H1 (cell line): Measurements from ENCODE around the gene YIPF2. TPM values are rescaled to one million over a fixed set of nuclear protein-coding genes. Genes with fewer than 3 reads are reported as not detected.

Experiments used
- CTCF ChIA-PET: fragments of 300-600 bp; sonication (Branson Sonifier 250); formaldehyde crosslinking; loops from one replicate; lab custom pipeline; 2021; ENCODE audit not compliant: partially characterized antibody; lab: Charles Lee
- POLR2A ChIA-PET: fragments of 300-600 bp; sonication (Branson Sonifier 250); formaldehyde crosslinking; loops from one replicate; lab custom pipeline; 2021; ENCODE audit warnings: inconsistent platforms; ENCODE audit not compliant: partially characterized antibody; lab: Charles Lee
- DNase-seq, 2 experiments: peaks; one replicate each; pipeline versions ENCODE4 v3.0.0 to v3.0.0-alpha.2; 2010 to 2022; ENCODE audit warnings: low spot score in 2 of 2, low read depth in 1 of 2, mixed read lengths in 1 of 2
- FAIRE-seq: peaks from 2 replicates; lab custom pipeline; 2011; peaks lifted over from hg19 to GRCh38; lab: Jason Lieb, UNC
- H2AFZ ChIP-seq: 2 replicates; pipeline ENCODE4 v1.8.1; 2012; ENCODE audit warnings: low read length, inconsistent platforms
- H2AK5ac ChIP-seq: 2 replicates; pipeline ENCODE4 v1.6.1; 2013; ENCODE audit warnings: low read depth, low read length
- H2BK120ac ChIP-seq: replicated peaks from 2 replicates; pipeline ENCODE3; 2013; ENCODE audit warnings: low read depth, low read length, inconsistent platforms
- H2BK12ac ChIP-seq: 2 replicates; pipeline ENCODE4 v1.6.1; 2013; ENCODE audit warnings: low read depth, low read length
- H2BK15ac ChIP-seq: 2 replicates; pipeline ENCODE4 v1.6.1; 2013; ENCODE audit warnings: low read length
- H2BK20ac ChIP-seq: 2 replicates; pipeline ENCODE4 v1.6.1; 2013; ENCODE audit warnings: low read length
- H2BK5ac ChIP-seq: 2 replicates; pipeline ENCODE4 v1.6.1; 2013; ENCODE audit warnings: low read depth, low read length
- H3K14ac ChIP-seq: 2 replicates; pipeline ENCODE4 v1.6.1; 2013; ENCODE audit warnings: inconsistent platforms; ENCODE audit not compliant: insufficient read length
- H3K18ac ChIP-seq: 2 replicates; pipeline ENCODE4 v1.6.1; 2013; ENCODE audit warnings: low read length; ENCODE audit errors: extremely low read depth
- H3K23ac ChIP-seq: 2 replicates; pipeline ENCODE4 v1.6.1; 2013; ENCODE audit warnings: inconsistent platforms; ENCODE audit not compliant: insufficient read length
- H3K23me2 ChIP-seq: 2 replicates; pipeline ENCODE4 v1.6.1; 2013; ENCODE audit warnings: low read depth, low read length
- H3K27ac ChIP-seq: 2 replicates; pipeline ENCODE4 v1.6.1; 2011; ENCODE audit warnings: low read depth, low read length, inconsistent platforms
- H3K27me3 ChIP-seq, 4 experiments: replicated peaks in 1 of 4; 1 replicate in 1 of 4; 2 replicates in 3 of 4; pipeline versions ENCODE4 v1.6.1 to v1.8.1; 2011 to 2013; ENCODE audit warnings: low read length in 3 of 4, mild to moderate bottlenecking in 3 of 4, inconsistent platforms in 2 of 4, mixed read lengths in 2 of 4, moderate library complexity in 1 of 4; ENCODE audit not compliant: control insufficient read depth in 3 of 4, insufficient read depth in 3 of 4; ENCODE audit errors: extremely low read depth in 1 of 4
- H3K36me3 ChIP-seq, 4 experiments: 2 replicates each; pipeline versions ENCODE4 v1.6.1 to v1.8.1; 2011 to 2013; ENCODE audit warnings: mild to moderate bottlenecking in 4 of 4, low read length in 3 of 4, moderate library complexity in 2 of 4, control low read depth in 1 of 4, inconsistent platforms in 1 of 4; ENCODE audit not compliant: insufficient read depth in 4 of 4, control insufficient read depth in 2 of 4
- H3K4ac ChIP-seq: replicated peaks from 2 replicates; pipeline ENCODE3; 2013; ENCODE audit warnings: low read length, low read depth, mixed read lengths, inconsistent platforms; ENCODE audit not compliant: insufficient read length
- H3K4me1 ChIP-seq, 4 experiments: replicated peaks in 1 of 4; 1 replicate in 1 of 4; 2 replicates in 3 of 4; pipeline versions ENCODE4 v1.6.1 to v1.8.1; 2011 to 2013; ENCODE audit warnings: low read length in 3 of 4, inconsistent platforms in 2 of 4, mixed read lengths in 1 of 4; ENCODE audit not compliant: insufficient read depth in 4 of 4, control insufficient read depth in 3 of 4
- H3K4me2 ChIP-seq, 2 experiments: 2 replicates each; pipeline versions ENCODE4 v1.6.1 to v1.8.1; 2011 to 2013; ENCODE audit warnings: low read depth in 2 of 2, low read length in 2 of 2, control low read depth in 1 of 2, inconsistent platforms in 1 of 2, mild to moderate bottlenecking in 1 of 2; ENCODE audit not compliant: insufficient read depth in 1 of 2
- H3K4me3 ChIP-seq, 4 experiments: fragments of 200-600, 300-600 bp in 1 of 4; sonication (generic), shearing (Covaris generic), sonication (Bioruptor Twin) in 1 of 4; 2 replicates each; pipeline versions ENCODE4 v1.5.1 to v1.8.1; 2011 to 2016; ENCODE audit warnings: low read length in 4 of 4, low read depth in 3 of 4, control low read depth in 2 of 4, inconsistent platforms in 2 of 4, mild to moderate bottlenecking in 2 of 4, mixed read lengths in 1 of 4, moderate library complexity in 1 of 4; ENCODE audit not compliant: insufficient read depth in 2 of 4; ENCODE audit errors: extremely low read depth in 1 of 4
- H3K56ac ChIP-seq: replicated peaks from 2 replicates; pipeline ENCODE3; 2013; ENCODE audit warnings: low read depth, mild to moderate bottlenecking, mixed read lengths, low read length, inconsistent platforms; ENCODE audit not compliant: insufficient read length
- H3K79me1 ChIP-seq: 2 replicates; pipeline ENCODE4 v1.6.1; 2013; ENCODE audit warnings: low read depth, low read length, control low read depth
- H3K79me2 ChIP-seq, 2 experiments: 2 replicates each; pipeline versions ENCODE4 v1.6.1 to v1.8.1; 2012 to 2013; ENCODE audit warnings: low read length in 2 of 2, mild to moderate bottlenecking in 2 of 2, inconsistent platforms in 1 of 2; ENCODE audit not compliant: insufficient read depth in 2 of 2, control insufficient read depth in 1 of 2
- H3K9ac ChIP-seq, 4 experiments: replicated peaks in 1 of 4; 1 replicate in 1 of 4; 2 replicates in 3 of 4; pipeline versions ENCODE4 v1.6.1 to v1.8.1; 2011 to 2013; ENCODE audit warnings: low read depth in 3 of 4, low read length in 3 of 4, control low read depth in 2 of 4, mild to moderate bottlenecking in 2 of 4, moderate library complexity in 2 of 4, inconsistent platforms in 1 of 4; ENCODE audit errors: extremely low read depth in 1 of 4
- H3K9me3 ChIP-seq, 2 experiments: 2 replicates each; pipeline versions ENCODE4 v1.6.1 to v1.8.1; 2012 to 2013; ENCODE audit warnings: mild to moderate bottlenecking in 2 of 2, moderate library complexity in 2 of 2, control low read depth in 1 of 2, inconsistent platforms in 1 of 2, low read depth in 1 of 2, low read length in 1 of 2, mixed read lengths in 1 of 2; ENCODE audit not compliant: insufficient read depth in 2 of 2
- H4K20me1 ChIP-seq, 2 experiments: replicated peaks in 1 of 2; 2 replicates each; pipeline versions ENCODE3 to v1.8.1; 2011 to 2013; ENCODE audit warnings: inconsistent platforms in 2 of 2, low read length in 2 of 2, mild to moderate bottlenecking in 1 of 2; ENCODE audit not compliant: insufficient read depth in 2 of 2, control insufficient read depth in 1 of 2
- H4K5ac ChIP-seq: 2 replicates; pipeline ENCODE4 v1.6.1; 2013; ENCODE audit warnings: low read length, low read depth, mixed read lengths, inconsistent platforms; ENCODE audit not compliant: insufficient read length
- H4K8ac ChIP-seq: 2 replicates; pipeline ENCODE4 v1.8.0; 2013; ENCODE audit warnings: mild to moderate bottlenecking, moderate library complexity, low read length, inconsistent platforms; ENCODE audit not compliant: insufficient read depth; ENCODE audit errors: extremely low read depth
- H4K91ac ChIP-seq: replicated peaks from 2 replicates; pipeline ENCODE3; 2013; ENCODE audit warnings: low read length, mixed read lengths, inconsistent platforms; ENCODE audit not compliant: insufficient read length
- CBX8 ChIP-seq: fragments of 300-800, 300-1000 bp; sonication (generic); IDR thresholded peaks from 2 replicates; pipeline ENCODE4 v1.7.1; 2016; ENCODE audit warnings: low read depth, low read length, borderline replicate concordance
- CEBPB ChIP-seq: IDR thresholded peaks from 2 replicates; pipeline ENCODE4 v1.6.1; 2012; ENCODE audit warnings: low read depth, low read length
- CHD1 ChIP-seq: IDR thresholded peaks from 2 replicates; pipeline ENCODE4 v1.6.1; 2012; ENCODE audit warnings: low read depth, low read length, improper control_type of control experiment
- GABPA ChIP-seq: IDR thresholded peaks from 2 replicates; pipeline ENCODE4 v1.6.1; 2011; ENCODE audit warnings: mild to moderate bottlenecking, low read length, moderate library complexity, borderline replicate concordance; ENCODE audit not compliant: insufficient read depth
- KDM4A ChIP-seq: IDR thresholded peaks from one replicate; pipeline ENCODE4 v1.7.1; 2012; ENCODE audit warnings: low read depth, mild to moderate bottlenecking, moderate library complexity, low read length, inconsistent platforms; ENCODE audit not compliant: severe bottlenecking
- MAFK ChIP-seq: IDR thresholded peaks from 2 replicates; pipeline ENCODE4 v1.6.1; 2012; ENCODE audit warnings: low read depth, mild to moderate bottlenecking, improper control_type of control experiment, low read length
- PHF8 ChIP-seq: fragments of 200-600 bp; sonication (generic); conservative IDR thresholded peaks from 2 replicates; pipeline ENCODE4 v1.7.1; 2012; ENCODE audit warnings: low read depth, mild to moderate bottlenecking, inconsistent platforms, low read length, moderate library complexity
- RFX5 ChIP-seq: IDR thresholded peaks from 2 replicates; pipeline ENCODE4 v1.6.1; 2011; ENCODE audit warnings: low read depth, low read length, improper control_type of control experiment, borderline replicate concordance
- SIX5 ChIP-seq: IDR thresholded peaks from 2 replicates; pipeline ENCODE4 v1.6.1; 2011; ENCODE audit warnings: mild to moderate bottlenecking, low read depth, low read length
- SP4 ChIP-seq: IDR thresholded peaks from 2 replicates; pipeline ENCODE4 v1.6.1; 2012; ENCODE audit warnings: low read length, inconsistent platforms
- SUZ12 ChIP-seq: fragments of 200-600 bp; sonication (generic); IDR thresholded peaks from 2 replicates; pipeline ENCODE4 v1.6.1; 2012; ENCODE audit warnings: mild to moderate bottlenecking, inconsistent platforms, low read length, moderate library complexity, mixed read lengths
- WGBS, 2 experiments: shearing (Covaris generic) in 1 of 2; methylation state at CpG; one replicate each; pipeline versions ENCODE4 v1.1.6 to v1.1.7; 2013 to 2015; ENCODE audit warnings: low lambda C conversion rate in 2 of 2, mixed read lengths in 2 of 2, inconsistent platforms in 1 of 2, low coverage in 1 of 2, missing lambda C conversion rate in 1 of 2; ENCODE audit not compliant: insufficient replicate concordance in 2 of 2, insufficient coverage in 1 of 2, insufficient read length in 1 of 2; ENCODE audit errors: extremely low coverage in 1 of 2, missing lambda C conversion rate in 1 of 2; 5-methylcytosine and 5-hydroxymethylcytosine counted together
- polyA plus RNA-seq, 7 experiments: library from polyadenylated mRNA; depleted of rRNA in 3 of 7; stranded (reverse) in 5 of 7; unstranded in 2 of 7; fragments of >200 nt in 5 of 7; fragments of 200-250 nt in 2 of 7; gene quantifications; 1 replicate in 5 of 7; 2 replicates in 1 of 7; 4 replicates in 1 of 7; pipeline versions ENCODE4 v1.2.1 to v1.2.3, GENCODE V29; 2011 to 2013; ENCODE audit warnings: missing spikeins in 2 of 7, mixed read lengths in 2 of 7
- total RNA-seq: library from RNA; stranded (reverse); fragmentation: NEBNext Ultra II Directional; extraction: Animal tissue kit (Norgen Biotek cat#: 25700); gene quantifications from 2 replicates; pipeline ENCODE4 v1.2.1, GENCODE V29; 2021

Gene YIPF2
- total and polyA plus RNA-seq, 2 of the 8 experiments (the other 6 are each of a cell fraction or from before 2014, with no cell fraction given): 48.3 to 112 TPM

DNA sequence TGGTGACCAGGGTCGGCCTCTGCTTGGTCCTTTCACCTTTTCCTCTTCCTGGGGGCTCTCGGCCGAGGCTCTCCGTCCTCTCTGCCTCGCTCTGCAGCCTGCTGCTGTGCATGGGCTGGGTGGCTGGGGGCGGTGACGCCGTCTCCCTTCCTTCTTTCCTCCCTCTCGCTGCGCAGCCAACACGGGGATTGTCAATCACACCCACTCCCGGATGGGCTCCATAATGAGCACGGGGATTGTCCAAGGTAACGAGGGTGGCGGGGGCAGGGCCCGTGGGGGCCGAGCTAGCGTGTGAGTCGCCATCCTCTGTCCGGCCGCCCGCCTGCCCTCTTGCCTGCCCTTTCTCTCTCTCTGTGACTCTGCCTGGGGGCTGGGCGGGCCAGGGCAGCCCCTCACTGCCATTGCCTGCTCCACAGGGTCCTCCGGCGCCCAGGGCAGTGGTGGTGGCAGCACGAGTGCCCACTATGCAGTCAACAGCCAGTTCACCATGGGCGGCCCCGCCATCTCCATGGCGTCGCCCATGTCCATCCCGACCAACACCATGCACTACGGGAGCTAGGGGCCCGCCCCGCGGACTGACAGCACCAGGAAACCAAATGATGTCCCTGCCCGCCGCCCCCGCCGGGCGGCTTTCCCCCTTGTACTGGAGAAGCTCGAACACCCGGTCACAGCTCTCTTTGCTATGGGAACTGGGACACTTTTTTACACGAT lies 7.1 kb downstream of the YIPF2 start:
- Histone ChIP-seq H2AK5ac (no peak overlapping the region), H3K4me2 (no peak overlapping the region), H3K4me1 (no peaks in the 10 kb centered on the region), H4K91ac (no peak overlapping the region), H2BK20ac (no peak overlapping the region), H3K18ac (no peak overlapping the region), H2BK15ac (no peak overlapping the region), H3K36me3 (peaks cover 4 to 51% (median 28%) of the 10 kb centered on the region in 4 experiments; a peak in 7 of 8 replicates), H4K5ac (no peak overlapping the region), H3K14ac (no peak overlapping the region), H2BK12ac (no peak overlapping the region), H3K27ac (no peak overlapping the region), H3K79me1 (no peaks in the 10 kb centered on the region), H4K8ac (no peak overlapping the region), H3K56ac (no peak overlapping the region), H3K4ac (no peak overlapping the region), H2BK5ac (no peak overlapping the region), H2AFZ (no peak overlapping the region), H2BK120ac (no peak overlapping the region), H3K23me2 (no peaks in the 10 kb centered on the region), H4K20me1 (peaks cover 3 to 11% of the 10 kb centered on the region in 2 experiments), H3K4me3 (no peak overlapping the region), H3K9ac (no peak overlapping the region), H3K27me3 (no peaks in the 10 kb centered on the region), H3K79me2 (no peaks in the 10 kb centered on the region), H3K23ac (no peak overlapping the region), H3K9me3 (no peaks in the 10 kb centered on the region)
- DNase-seq (no peak), FAIRE-seq (no peak)
- no peak for TF ChIP-seq KDM4A
- TF ChIP-seq GABPA: no peak
- no peak for TF ChIP-seq PHF8
- TF ChIP-seq SP4: no peak
- TF ChIP-seq RFX5: no peak
- TF ChIP-seq SUZ12: no peak
- TF ChIP-seq CBX8: no peak
- TF ChIP-seq MAFK: no peak
- TF ChIP-seq CEBPB: no peak
- no peak for TF ChIP-seq SIX5
- TF ChIP-seq CHD1: no peak
- CTCF ChIA-PET: interaction anchor here (1.0 to 1.6 kb wide), 4 partner anchors 12 to 36 kb away, joined by 3 read pairs; no protein-coding TSS in a partner anchor
- 94% methylated on average over 38 of the region's 43 CpGs; no CpG with 5 or more reads in 1 of the 2 experiments for WGBS, 2 experiments
- POLR2A ChIA-PET: interaction anchor here (1.0 to 1.9 kb wide), 6 partner anchors 10 to 51 kb away, joined by 3 to 5 read pairs (median 3); no protein-coding TSS in a partner anchor
